ENCODE measurements around the gene CTH. TPM values are rescaled to one million over a fixed set of nuclear protein-coding genes. Genes with fewer than 3 reads are reported as not detected.

The CTH gene
- total RNA-seq, 1 experiment from 2014 or later = 4.7 TPM

- TF ChIP-seq POLR2AphosphoS5 (IDR thresholded peaks at IDR 0.05; ENCODE audit: low read depth, low read length) = no peak
These were observed 15.4 kb downstream of the CTH start (continued) for GRCh38 chr1:70426154-70427131.

GRCh38 chr1:70427976-70428375 is 16.9 kb downstream of the CTH start:
- ChIA-PET CTCF (no interaction called here), POLR2A (no interaction called here)
- H3K27me3 ChIP-seq (ENCODE audit: control insufficient read depth, insufficient read depth, low read length) = no peaks in the 10 kb centered on the region
- no peak for TF ChIP-seq TCF7L2 (IDR thresholded peaks at IDR 0.05; ENCODE audit: low read depth, low read length)
- no peak for TF ChIP-seq POLR2AphosphoS5 (IDR thresholded peaks at IDR 0.05; ENCODE audit: low read depth, low read length)
- no peak for TF ChIP-seq REST (IDR thresholded peaks at IDR 0.05; ENCODE audit: insufficient read depth in 1 of 2, low read depth in 2 of 2, low read length in 1 of 2)
- no peak for TF ChIP-seq CTCF (IDR thresholded peaks at IDR 0.05)
- no peak for TF ChIP-seq SIN3A (IDR thresholded peaks at IDR 0.05; ENCODE audit: borderline replicate concordance, insufficient read depth, low read depth, low read length)
- no peaks in the 10 kb centered on the region for H3K4me1 ChIP-seq (ENCODE audit: control insufficient read depth, insufficient read depth, low read length)
- no peaks in the 10 kb centered on the region for H3K36me3 ChIP-seq (ENCODE audit: control insufficient read depth, insufficient read depth, low read length)
- DNase-seq (ENCODE audit: low read depth, low spot score) (no peak), ATAC-seq (no peak)
- H3K4me3 ChIP-seq (ENCODE audit: low read depth in 2 of 2, low read length in 2 of 2) = no peak overlapping the region
- intact Hi-C loops (cut with micrococcal nuclease; ENCODE audit: unreplicated experiment) (no loop called here), in situ Hi-C loops (cut with HindIII; ENCODE audit: low pct_unique_long_range_greater_than_20kb, low sequenced_read_pairs) (no loop called here)
- no peaks in the 10 kb centered on the region for H3K9me3 ChIP-seq (ENCODE audit: control insufficient read depth, insufficient read depth, low read depth, low read length)
- BruUV-seq (replicated peaks) = no TSS peak
- H3K27ac ChIP-seq (ENCODE audit: low read length) = no peak overlapping the region

GRCh38 chr1:70429219-70429618 is 18.2 kb downstream of the CTH start:
- ATAC-seq = no peak

More at GRCh38 chr1:70429219-70429618, 18.2 kb downstream of the CTH start:
- in situ Hi-C loops (cut with HindIII; ENCODE audit: low pct_unique_long_range_greater_than_20kb, low sequenced_read_pairs) (no loop called here), intact Hi-C loops (cut with micrococcal nuclease; ENCODE audit: unreplicated experiment) (no loop called here)
- no peak overlapping the region for H3K27ac ChIP-seq (ENCODE audit: low read length)
- H3K27me3 ChIP-seq (ENCODE audit: control insufficient read depth, insufficient read depth, low read length) = no peaks in the 10 kb centered on the region
- no peaks in the 10 kb centered on the region for H3K9me3 ChIP-seq (ENCODE audit: control insufficient read depth, insufficient read depth, low read depth, low read length)
- TF ChIP-seq TCF7L2 (IDR thresholded peaks at IDR 0.05; ENCODE audit: low read depth, low read length) (no peak), POLR2AphosphoS5 (IDR thresholded peaks at IDR 0.05; ENCODE audit: low read depth, low read length) (no peak), SIN3A (IDR thresholded peaks at IDR 0.05; ENCODE audit: borderline replicate concordance, insufficient read depth, low read depth, low read length) (no peak), REST (IDR thresholded peaks at IDR 0.05; ENCODE audit: insufficient read depth in 1 of 2, low read depth in 2 of 2, low read length in 1 of 2) (no peak), CTCF (IDR thresholded peaks at IDR 0.05) (no peak)
- ChIA-PET POLR2A (no interaction called here), CTCF (no interaction called here)
- DNase-seq (ENCODE audit: low read depth, low spot score) = no peak
- H3K4me1 ChIP-seq (ENCODE audit: control insufficient read depth, insufficient read depth, low read length) = no peaks in the 10 kb centered on the region
- BruUV-seq (replicated peaks) = no TSS peak
- H3K4me3 ChIP-seq (ENCODE audit: low read depth in 2 of 2, low read length in 2 of 2) = no peak overlapping the region
- no peaks in the 10 kb centered on the region for H3K36me3 ChIP-seq (ENCODE audit: control insufficient read depth, insufficient read depth, low read length)

All from Panc1 (cell line).